GM12878 (cell line): Measurements from ENCODE around the gene SHC3. TPM values are rescaled to one million over a fixed set of nuclear protein-coding genes. Genes with fewer than 3 reads are reported as not detected.

Source experiments
- ATAC-seq: fragments of 200-7000 bp; cut with Tn5 transposase; 3 replicates; pipeline ENCODE4 v1.9.1; 2020; ENCODE audit warnings: mild to moderate bottlenecking, moderate library complexity
- BruUV-seq: library from RNA; stranded (reverse); fragments of 400-500 nt; replicated peaks from 2 replicates; lab custom pipeline; 2021; lab: Mats Ljungman, UMichigan
- CTCF ChIA-PET: fragments of 300-600 bp; sonication (Branson Sonifier 250); formaldehyde crosslinking; extraction: SDS; loops from one replicate; lab custom pipeline; 2021; ENCODE audit warnings: inconsistent platforms; lab: Yijun Ruan, JAX
- POLR2A ChIA-PET: fragments of 350-600 bp; formaldehyde crosslinking; extraction: SDS; loops from one replicate; lab custom pipeline; 2021; ENCODE audit warnings: inconsistent platforms; lab: Charles Lee
- RAD21 ChIA-PET: fragments of 300-600 bp; sonication (Branson Sonifier 250); formaldehyde crosslinking; loops from one replicate; lab custom pipeline; 2023; ENCODE audit warnings: antibody characterized with exemption; ENCODE audit not compliant: unreplicated experiment; lab: Charles Lee
- SMC1A ChIA-PET: fragments of 300-600 bp; sonication (Branson Sonifier 250); formaldehyde crosslinking; loops from one replicate; lab custom pipeline; 2023; ENCODE audit not compliant: unreplicated experiment, uncharacterized antibody; lab: Charles Lee
- DNase-seq: peaks from one replicate; pipeline ENCODE4 v3.0.0-alpha.2; 2011; ENCODE audit warnings: low read depth, low spot score
- FAIRE-seq: peaks from 3 replicates; lab custom pipeline; 2011; peaks lifted over from hg19 to GRCh38; lab: Jason Lieb, UNC
- H2AFZ ChIP-seq: 2 replicates; pipeline ENCODE4 v1.6.0; 2011; ENCODE audit warnings: low read depth, low read length, control low read depth; ENCODE audit not compliant: control insufficient read depth
- H3K27ac ChIP-seq: 2 replicates; pipeline ENCODE4 v1.5.1; 2011; ENCODE audit warnings: control low read depth; ENCODE audit not compliant: control insufficient read depth, insufficient read depth
- H3K27me3 ChIP-seq, 2 experiments: replicated peaks in 1 of 2; 2 replicates each; pipeline versions ENCODE4 v1.6.0 to v1.6.1; 2011; ENCODE audit warnings: low read length in 1 of 2; ENCODE audit not compliant: control insufficient read depth in 2 of 2, insufficient read depth in 2 of 2
- H3K36me3 ChIP-seq, 2 experiments: 2 replicates each; pipeline ENCODE4 v1.5.1; 2011; ENCODE audit warnings: low read length in 1 of 2; ENCODE audit not compliant: control insufficient read depth in 2 of 2, insufficient read depth in 2 of 2
- H3K4me1 ChIP-seq: 2 replicates; pipeline ENCODE4 v1.6.1; 2011; ENCODE audit warnings: mild to moderate bottlenecking, low read length, moderate library complexity, mixed read lengths; ENCODE audit not compliant: control insufficient read depth, insufficient read depth
- H3K4me2 ChIP-seq: 2 replicates; pipeline ENCODE4 v1.6.0; 2011; ENCODE audit warnings: control low read depth; ENCODE audit not compliant: control insufficient read depth, insufficient read depth
- H3K4me3 ChIP-seq: fragments of 200-600 bp; sonication (generic); 2 replicates; pipeline ENCODE4 v1.5.1; 2016
- H3K79me2 ChIP-seq: 2 replicates; pipeline ENCODE4 v1.6.0; 2011; ENCODE audit warnings: low read length; ENCODE audit not compliant: control insufficient read depth, insufficient read depth
- H3K9ac ChIP-seq: 2 replicates; pipeline ENCODE4 v1.8.0; 2011; ENCODE audit warnings: low read length, control low read depth, mixed read lengths; ENCODE audit not compliant: control insufficient read depth, insufficient read depth
- H3K9me3 ChIP-seq: replicated peaks from 3 replicates; pipeline ENCODE4 v1.5.1; 2011; ENCODE audit warnings: mild to moderate bottlenecking, low read length; ENCODE audit not compliant: control insufficient read depth, insufficient read depth
- H4K20me1 ChIP-seq: 2 replicates; pipeline ENCODE4 v1.6.0; 2011; ENCODE audit not compliant: control insufficient read depth, insufficient read depth
- CREM ChIP-seq: IDR thresholded peaks from 2 replicates; pipeline ENCODE4 v1.6.1; 2014; ENCODE audit warnings: antibody characterized with exemption, low read depth
- DPF2 ChIP-seq: fragments of 450-650 bp; IDR thresholded peaks from 2 replicates; pipeline ENCODE4 v1.6.1; 2017; ENCODE audit warnings: mild to moderate bottlenecking
- EGR1 ChIP-seq, 2 experiments: IDR thresholded peaks; 1 replicate in 1 of 2; 2 replicates in 1 of 2; pipeline ENCODE4 v1.6.1; 2011 to 2012; ENCODE audit warnings: low read depth in 2 of 2, low read length in 2 of 2, borderline replicate concordance in 1 of 2, mild to moderate bottlenecking in 1 of 2, moderate library complexity in 1 of 2
- ETV6 ChIP-seq, 2 experiments: fragments of 450-650 bp in 1 of 2; IDR thresholded peaks in 1 of 2; conservative IDR thresholded peaks in 1 of 2; 2 replicates each; pipeline ENCODE4 v1.6.1; 2014; ENCODE audit warnings: antibody characterized with exemption in 1 of 2, borderline replicate concordance in 1 of 2, low read depth in 1 of 2, mild to moderate bottlenecking in 1 of 2, moderate library complexity in 1 of 2
- HDAC6 ChIP-seq: fragments of 200-600 bp; sonication (generic); IDR thresholded peaks from one replicate; pipeline ENCODE4 v1.8.0; 2017; ENCODE audit warnings: antibody characterized with exemption; ENCODE audit not compliant: unreplicated experiment
- IRF4 ChIP-seq: IDR thresholded peaks from 2 replicates; pipeline ENCODE4 v1.6.1; 2011; ENCODE audit warnings: low read depth, low read length
- MXI1 ChIP-seq: fragments of 150-350 bp; IDR thresholded peaks from 2 replicates; pipeline ENCODE4 v1.6.1; 2011; ENCODE audit warnings: low read depth, mild to moderate bottlenecking, inconsistent platforms, low read length, improper control_type of control experiment
- NFXL1 ChIP-seq: fragments of 450-650 bp; IDR thresholded peaks from 2 replicates; pipeline ENCODE4 v1.6.1; 2017; ENCODE audit warnings: antibody characterized with exemption, mild to moderate bottlenecking, borderline replicate concordance
- PAX8 ChIP-seq: fragments of 450-650 bp; IDR thresholded peaks from 2 replicates; pipeline ENCODE4 v1.6.1; 2017; ENCODE audit warnings: mild to moderate bottlenecking, moderate library complexity
- RELA ChIP-seq: fragments of 450-650 bp; IDR thresholded peaks from 2 replicates; pipeline ENCODE4 v1.8.0; 2014; ENCODE audit warnings: borderline replicate concordance; ENCODE audit not compliant: partially characterized antibody
- REST ChIP-seq: IDR thresholded peaks from 2 replicates; pipeline ENCODE4 v1.6.1; 2012; ENCODE audit warnings: mild to moderate bottlenecking, low read depth, low read length
- STAT3 ChIP-seq: IDR thresholded peaks from 2 replicates; pipeline ENCODE4 v1.6.1; 2011; ENCODE audit warnings: low read depth, low read length, improper control_type of control experiment
- TARDBP ChIP-seq: IDR thresholded peaks from 2 replicates; pipeline ENCODE4 v1.6.1; 2016; ENCODE audit warnings: borderline replicate concordance
- USF2 ChIP-seq: IDR thresholded peaks from 2 replicates; pipeline ENCODE4 v1.6.1; 2011; ENCODE audit warnings: low read depth, low read length, improper control_type of control experiment, borderline replicate concordance
- ZNF622 ChIP-seq: fragments of 450-650 bp; IDR thresholded peaks from 2 replicates; pipeline ENCODE4 v1.6.1; 2017; ENCODE audit warnings: mild to moderate bottlenecking, inconsistent platforms
- WGBS: methylation state at CpG from one replicate; pipeline ENCODE4 v1.1.6; 2016; ENCODE audit warnings: low lambda C conversion rate; ENCODE audit not compliant: insufficient replicate concordance, insufficient coverage; ENCODE audit errors: missing lambda C conversion rate; 5-methylcytosine and 5-hydroxymethylcytosine counted together
- in situ Hi-C: fragments of 300-500 bp; cut with MboI; formaldehyde crosslinking; loops from 9 replicates; pipeline ENCODE4 v1.14.3; 2018; ENCODE audit warnings: mixed read lengths
- intact Hi-C: fragments of 100-400 bp; cut with micrococcal nuclease; formaldehyde crosslinking; loops from one replicate; pipeline ENCODE4 v1.14.2; 2022; ENCODE audit not compliant: unreplicated experiment
- polyA plus RNA-seq, 11 experiments: library from polyadenylated mRNA; depleted of rRNA in 4 of 11; unstranded in 6 of 11; stranded (reverse) in 5 of 11; fragments of >200 nt; fragmentation: Nextera tagmentation in 4 of 11; fragmentation: Illumina TruSeq in 1 of 11; extraction: Ambion mirVana in 4 of 11; extraction: Trizol in 1 of 11; gene quantifications; 1 replicate in 1 of 11; 2 replicates in 10 of 11; pipeline versions ENCODE4 v1.2.1 to v1.2.3, GENCODE V29; 2011 to 2016; ENCODE audit warnings: inconsistent platforms in 2 of 11, missing spikeins in 2 of 11, low read depth in 1 of 11
- total RNA-seq, 4 experiments: library from RNA; depleted of rRNA in 3 of 4; stranded (reverse); fragments of >200 nt in 3 of 4; fragmentation: Illumina TruSeq in 1 of 4; extraction: Trizol in 1 of 4; gene quantifications; 2 replicates each; pipeline versions ENCODE4 v1.2.1 to v1.2.3, GENCODE V29; 2013 to 2021

SHC3 gene
- total and polyA plus RNA-seq, 10 of the 15 experiments (the other 5 are each of a cell fraction or from before 2014, with no cell fraction given), result 0.01 to 0.06 TPM; not detected in 8

GRCh38 chr9:89097219-89097618 lies 81.4 kb downstream of the SHC3 start:
- no peak overlapping the region for H3K4me2 ChIP-seq
- in situ Hi-C loops, result loop anchor here (10.0 kb wide), 1 partner anchor 58 kb away; no protein-coding TSS in a partner anchor
- no peaks in the 10 kb centered on the region for H3K4me1 ChIP-seq
- no peaks in the 10 kb centered on the region for H3K27me3 ChIP-seq
- H2AFZ ChIP-seq, result no peak overlapping the region
- H3K27ac ChIP-seq, result no peak overlapping the region
- WGBS, result 62% methylated on average over 2 of the region's 2 CpGs
- BruUV-seq, result no TSS peak
- intact Hi-C loops, result no loop called here
- ChIA-PET SMC1A (no interaction called here), POLR2A (no interaction called here), RAD21 (no interaction called here), CTCF (no interaction called here)
- FAIRE-seq (no peak), DNase-seq (no peak), ATAC-seq (no peak)
- no peaks in the 10 kb centered on the region for H3K79me2 ChIP-seq
- no peaks in the 10 kb centered on the region for H4K20me1 ChIP-seq
- no peaks in the 10 kb centered on the region for H3K9me3 ChIP-seq
- no peaks in the 10 kb centered on the region for H3K36me3 ChIP-seq
- no peak overlapping the region for H3K4me3 ChIP-seq
- TF ChIP-seq PAX8 (no peak), TARDBP (no peak), EGR1 (IDR thresholded peaks at IDR 0.05; ENCODE audit: borderline replicate concordance in 1 of 2, low read depth in 2 of 2, low read length in 2 of 2) (no peak), REST (no peak), STAT3 (no peak), USF2 (no peak), DPF2 (no peak), RELA (no peak), NFXL1 (no peak), HDAC6 (no peak), CREM (no peak), MXI1 (no peak), ETV6 (conservative IDR thresholded peaks at IDR 0.05 in 1 of 2, IDR thresholded peaks at IDR 0.05 in 1 of 2; ENCODE audit: borderline replicate concordance in 1 of 2, low read depth in 1 of 2) (no peak), IRF4 (no peak), ZNF622 (no peak)
- no peak overlapping the region for H3K9ac ChIP-seq
